HG03558 (cell line): ENCODE results near the gene CMIP.

ENCODE experiments used
- ATAC-seq: cut with Tn5 transposase; IDR thresholded peaks from one replicate; pipeline ENCODE4 v1.9.1; 2021; ENCODE audit warnings: moderate number of reproducible peaks; ENCODE audit not compliant: unreplicated experiment; ENCODE audit errors: extremely low read depth

Gene CMIP

DNA sequence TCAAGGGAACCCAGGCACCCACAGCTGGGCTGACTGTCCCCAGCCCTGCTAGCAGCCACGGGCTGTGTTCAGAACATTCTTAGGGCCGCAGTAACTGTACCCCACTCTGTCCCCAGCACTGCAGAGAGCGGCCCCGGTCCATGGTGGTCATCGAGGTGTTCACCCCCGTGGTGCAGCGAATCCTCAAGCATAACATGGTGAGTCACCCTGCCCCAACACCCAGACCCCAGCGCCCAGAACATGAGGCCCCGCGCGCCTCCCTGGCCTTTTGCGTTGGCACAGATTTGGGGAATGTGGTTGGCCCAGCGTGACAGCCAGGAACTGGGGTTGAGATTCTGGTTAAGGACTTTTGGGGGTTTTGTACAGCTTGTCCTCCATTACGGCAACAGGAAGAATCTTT is 219.5 kb downstream of the CMIP start:
- ATAC-seq, result no peak

DNA sequence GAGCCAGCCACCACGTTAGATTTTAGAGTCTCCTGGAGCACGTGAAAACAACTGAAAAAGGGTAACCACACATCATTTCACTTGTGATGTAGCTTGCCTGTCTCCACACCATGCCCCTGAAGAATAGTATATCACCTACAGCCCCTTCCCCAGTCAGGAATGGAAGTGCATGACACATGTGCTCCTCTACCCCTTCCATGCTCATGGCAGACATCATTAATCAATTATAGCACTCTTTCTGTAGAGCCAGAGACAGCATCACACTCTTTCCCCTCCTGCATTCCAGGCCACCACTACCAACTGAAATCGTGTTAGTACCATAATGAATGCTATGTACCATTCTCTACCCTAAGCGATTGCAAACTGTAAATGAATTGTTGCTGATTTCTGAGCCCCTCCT is 221.0 kb downstream of the CMIP start:
- ATAC-seq, result no peak

DNA sequence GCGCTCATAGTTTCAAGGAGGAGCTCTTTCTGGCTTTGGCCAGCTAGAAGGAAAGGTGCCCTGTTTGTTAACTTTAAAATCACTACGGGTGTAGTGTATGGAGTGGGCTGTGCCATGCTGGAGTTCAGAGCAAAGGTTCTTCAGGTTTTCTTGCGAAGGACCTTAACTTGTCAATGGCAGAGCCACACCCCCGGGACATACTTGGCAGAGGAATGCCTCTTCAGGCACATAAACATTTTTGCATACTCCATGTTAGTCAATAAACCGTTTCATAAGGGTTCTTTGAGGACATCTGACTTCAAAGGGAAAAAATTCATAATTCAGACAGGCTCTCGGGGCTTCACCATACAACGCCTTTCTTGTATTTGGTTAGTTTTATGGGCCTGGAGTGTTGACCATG is 221.5 kb downstream of the CMIP start:
- no peak for ATAC-seq

DNA sequence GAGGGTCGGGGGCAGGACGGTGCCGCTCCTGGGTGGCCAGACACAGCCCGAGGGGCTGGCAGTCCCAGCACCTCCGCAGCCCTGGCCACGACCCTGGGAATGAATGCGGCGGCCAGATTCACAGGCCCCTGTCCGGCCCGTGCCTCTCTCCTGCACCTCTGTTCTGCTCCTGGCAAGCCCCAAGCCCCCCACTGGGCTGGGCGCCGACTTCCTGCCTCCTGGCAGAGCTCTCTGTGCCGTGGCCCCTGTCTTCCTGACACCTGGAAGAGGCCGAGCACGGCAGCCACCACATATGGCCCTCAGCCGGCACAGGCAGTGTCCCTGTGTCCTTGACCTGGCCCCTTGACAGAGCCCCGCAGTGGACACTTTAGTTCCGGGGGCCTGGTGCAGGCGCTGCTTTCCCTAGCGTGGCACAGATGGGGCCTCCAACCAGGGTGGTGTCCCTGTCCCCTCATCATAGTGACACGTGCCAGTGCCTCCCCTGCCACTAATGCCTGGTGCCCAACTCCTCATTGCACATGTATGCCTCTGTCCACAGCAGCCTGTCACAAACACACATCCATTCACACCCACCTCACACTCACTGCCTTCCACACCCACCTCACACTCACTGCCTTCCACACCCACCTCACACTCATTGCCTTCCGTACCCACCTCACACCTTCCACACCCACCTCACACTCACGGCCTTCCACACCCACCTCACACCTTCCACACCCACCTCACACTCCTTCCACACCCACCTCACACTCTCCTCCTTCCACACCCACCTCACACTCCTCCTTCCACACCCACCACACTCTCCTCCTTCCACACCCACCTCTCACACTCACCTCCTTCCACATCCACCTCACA is 223.9 kb downstream of the CMIP start:
- no peak for ATAC-seq

DNA sequence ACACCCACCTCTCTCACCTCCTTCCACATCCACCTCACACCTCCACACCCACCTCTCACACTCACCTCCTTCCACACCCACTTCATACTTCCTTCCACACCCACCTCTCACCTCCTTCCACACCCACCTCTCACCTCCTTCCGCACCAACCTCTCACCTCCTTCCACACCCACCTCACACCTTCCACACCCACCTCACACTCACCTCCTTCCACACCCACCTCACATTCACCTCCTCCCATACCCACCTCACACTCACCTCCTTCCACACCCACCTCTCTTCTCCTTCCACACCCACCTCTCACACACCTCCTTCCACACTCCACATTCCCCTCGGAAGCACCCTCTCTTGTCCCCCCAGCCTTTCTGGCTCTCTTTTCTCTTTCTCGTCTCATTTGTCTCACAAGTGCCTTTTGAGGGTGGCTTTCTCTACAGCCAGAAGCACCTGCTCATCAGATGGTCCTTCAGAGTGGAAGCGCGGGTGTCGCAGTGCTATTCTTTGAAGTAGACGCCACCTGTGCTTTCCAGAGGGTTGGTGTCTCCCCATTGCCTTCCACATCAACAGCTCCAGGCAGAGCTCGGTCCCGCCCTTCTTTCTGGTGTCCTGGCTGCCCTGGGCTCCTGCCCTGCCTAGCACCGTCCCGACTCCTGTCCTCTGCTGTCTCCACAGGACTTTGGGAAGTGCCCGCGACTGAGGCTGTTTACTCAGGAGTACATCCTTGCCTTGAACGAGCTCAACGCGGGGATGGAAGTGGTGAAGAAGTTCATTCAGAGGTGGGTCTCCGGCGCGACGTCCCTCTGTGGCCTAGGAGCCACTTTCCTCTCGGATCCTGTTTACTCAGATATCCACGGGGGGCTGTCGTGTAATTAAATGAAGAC is 225.1 kb downstream of the CMIP start:
- ATAC-seq, result no peak

DNA sequence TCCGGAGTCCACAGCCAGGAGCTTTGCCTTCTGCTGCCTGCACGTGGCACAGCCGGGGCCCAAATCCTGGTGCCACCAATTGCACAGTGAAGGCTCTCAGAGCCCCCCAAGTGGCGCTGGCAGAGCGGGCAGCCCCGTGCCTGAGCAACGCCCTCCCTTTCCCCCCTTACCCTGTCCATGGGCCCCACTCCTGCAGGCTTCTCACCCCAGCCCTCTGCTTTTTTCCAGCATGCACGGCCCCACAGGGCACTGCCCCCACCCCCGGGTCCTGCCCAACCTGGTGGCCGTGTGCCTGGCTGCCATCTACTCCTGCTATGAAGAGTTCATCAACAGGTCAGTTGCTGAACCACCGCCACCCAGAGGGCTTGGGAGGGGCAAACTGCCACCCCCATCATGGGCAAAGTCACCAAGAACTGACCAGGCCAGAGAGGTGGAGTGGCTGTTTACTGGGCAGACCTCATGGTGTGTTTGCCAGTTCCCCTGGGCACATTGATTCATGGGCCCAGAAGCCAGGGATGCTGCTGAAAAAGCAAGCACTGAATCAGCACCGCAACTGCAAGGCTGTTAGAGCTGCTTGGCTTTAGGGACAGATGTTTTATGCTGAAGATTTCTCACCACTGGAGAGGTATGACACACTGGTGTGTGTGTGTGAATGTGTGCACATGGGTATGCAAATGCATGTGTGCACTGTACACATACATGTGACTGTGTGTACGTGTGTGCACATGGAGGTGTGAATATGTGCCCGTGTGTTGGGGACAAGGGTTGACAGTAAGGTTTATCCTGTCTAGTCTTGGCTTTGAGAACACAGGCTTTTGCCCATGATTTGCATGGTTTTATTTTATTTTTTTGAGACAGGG is 227.4 kb downstream of the CMIP start:
- ATAC-seq, result no peak

DNA sequence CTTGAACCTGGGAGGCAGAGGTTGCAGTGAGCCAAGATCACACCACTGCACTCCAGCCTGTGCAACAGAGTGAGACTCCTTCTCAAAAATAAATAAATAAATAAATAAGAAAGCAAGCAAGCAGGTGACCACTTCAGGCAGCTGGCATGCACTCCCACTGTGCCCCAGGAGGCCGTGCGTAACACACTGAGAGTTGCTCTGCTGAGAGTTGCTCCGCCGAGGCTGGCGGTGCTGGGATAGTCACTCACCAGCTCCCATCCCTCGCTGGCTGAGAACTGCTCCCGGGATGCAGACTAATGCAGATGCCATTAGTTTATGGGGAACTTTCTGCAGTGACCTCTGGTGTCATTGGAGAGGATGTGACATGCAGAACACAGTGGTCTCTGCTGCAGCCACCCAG is 228.8 kb downstream of the CMIP start:
- ATAC-seq, result no peak

DNA sequence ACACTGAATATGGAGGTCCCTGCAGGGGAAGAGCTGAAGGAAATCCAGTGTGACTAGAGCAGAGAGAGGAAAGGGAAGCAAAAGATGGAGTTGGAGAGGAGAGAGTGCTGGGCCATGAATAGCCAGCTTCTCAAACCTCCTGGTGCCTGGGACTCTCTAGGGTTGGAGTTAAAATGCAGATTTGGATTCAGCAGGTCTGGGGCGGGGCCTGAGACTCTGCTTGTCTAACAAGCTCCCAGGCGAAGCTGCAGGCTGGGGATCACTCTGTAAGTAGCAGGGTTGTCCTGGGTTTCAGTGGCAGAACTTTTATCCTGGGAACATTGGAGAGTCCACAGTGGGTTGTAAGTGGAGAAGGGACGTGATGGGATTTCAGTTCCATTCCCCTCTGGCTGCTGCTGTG is 231.1 kb downstream of the CMIP start:
- no peak for ATAC-seq

DNA sequence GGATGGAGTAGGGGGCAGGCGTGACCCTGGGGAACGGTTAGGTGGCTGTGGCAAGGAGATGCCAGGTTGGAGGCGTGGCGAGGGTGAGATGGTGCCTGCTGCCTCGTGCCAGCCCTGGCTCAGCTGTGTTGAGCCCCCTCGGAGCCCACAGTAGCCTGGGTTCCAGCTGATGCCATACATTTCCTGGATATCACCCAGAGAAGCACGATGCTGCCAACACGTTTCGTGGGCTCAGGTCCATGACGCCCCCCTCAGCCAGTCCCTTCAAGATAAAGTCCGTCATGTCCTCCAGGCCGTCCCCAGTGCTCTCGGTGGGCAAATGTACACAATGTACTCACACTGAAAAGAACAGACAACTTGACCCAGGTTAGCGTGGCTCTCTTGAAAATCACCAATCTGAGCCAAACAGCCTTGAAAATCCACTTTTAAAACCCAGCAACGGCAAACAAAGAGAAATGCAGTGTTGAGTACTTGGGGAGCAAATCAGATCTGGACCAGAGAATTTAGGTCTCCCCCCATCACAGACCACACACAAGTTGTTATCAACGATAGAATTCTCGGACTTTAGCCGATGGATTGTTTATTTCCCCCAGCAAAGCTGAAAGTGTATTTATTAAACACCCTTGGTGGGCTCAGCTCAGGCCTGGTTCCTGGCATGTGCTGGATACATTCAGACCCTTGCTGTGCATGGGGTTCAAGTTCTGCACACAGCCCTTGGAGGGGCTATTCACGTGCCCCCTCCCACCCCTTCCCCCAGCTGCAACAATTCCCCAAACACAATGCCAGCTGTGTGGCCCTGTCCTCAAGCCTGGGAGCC is 231.7 kb downstream of the CMIP start:
- no peak for ATAC-seq

DNA sequence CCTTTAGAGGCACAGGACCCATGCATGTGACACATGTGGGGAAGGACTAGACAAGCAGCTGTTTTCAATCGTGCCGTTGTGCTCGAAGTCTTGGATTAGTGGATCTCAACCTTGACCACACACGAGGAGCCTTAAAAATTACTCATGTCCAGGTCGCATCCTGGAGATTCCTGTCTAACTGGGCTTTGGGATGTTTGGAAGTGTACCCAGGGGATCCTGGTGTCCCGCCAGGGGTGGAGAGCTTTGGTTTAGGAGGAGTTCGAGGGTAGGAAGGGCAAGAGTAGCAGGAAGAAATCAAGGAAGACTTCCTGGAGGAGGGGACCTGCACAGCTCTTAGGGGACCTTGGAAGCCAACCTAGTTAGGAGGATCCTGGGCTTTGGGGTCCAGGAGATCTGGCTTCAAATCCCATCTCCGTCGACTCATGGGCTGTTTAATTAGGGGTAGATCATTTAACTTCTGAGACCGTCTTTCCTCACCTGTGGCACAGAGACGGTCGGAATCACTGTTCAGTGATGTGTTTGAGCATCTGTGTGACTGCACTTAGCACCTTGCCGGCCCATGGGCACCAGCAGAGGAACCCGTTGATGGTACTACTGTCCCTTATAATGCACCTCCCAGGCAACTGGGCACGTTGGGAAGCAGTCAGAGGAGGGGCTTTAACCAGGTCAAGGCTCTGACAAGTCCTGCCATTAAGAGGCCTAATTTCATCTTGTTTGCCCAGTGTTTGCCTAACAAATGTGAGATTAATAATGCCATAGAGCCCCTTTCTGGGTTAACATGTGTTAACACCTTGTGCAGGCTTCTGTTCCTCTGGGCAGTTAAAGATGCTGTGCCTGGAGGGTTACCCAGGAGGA is 232.5 kb downstream of the CMIP start:
- no peak for ATAC-seq

DNA sequence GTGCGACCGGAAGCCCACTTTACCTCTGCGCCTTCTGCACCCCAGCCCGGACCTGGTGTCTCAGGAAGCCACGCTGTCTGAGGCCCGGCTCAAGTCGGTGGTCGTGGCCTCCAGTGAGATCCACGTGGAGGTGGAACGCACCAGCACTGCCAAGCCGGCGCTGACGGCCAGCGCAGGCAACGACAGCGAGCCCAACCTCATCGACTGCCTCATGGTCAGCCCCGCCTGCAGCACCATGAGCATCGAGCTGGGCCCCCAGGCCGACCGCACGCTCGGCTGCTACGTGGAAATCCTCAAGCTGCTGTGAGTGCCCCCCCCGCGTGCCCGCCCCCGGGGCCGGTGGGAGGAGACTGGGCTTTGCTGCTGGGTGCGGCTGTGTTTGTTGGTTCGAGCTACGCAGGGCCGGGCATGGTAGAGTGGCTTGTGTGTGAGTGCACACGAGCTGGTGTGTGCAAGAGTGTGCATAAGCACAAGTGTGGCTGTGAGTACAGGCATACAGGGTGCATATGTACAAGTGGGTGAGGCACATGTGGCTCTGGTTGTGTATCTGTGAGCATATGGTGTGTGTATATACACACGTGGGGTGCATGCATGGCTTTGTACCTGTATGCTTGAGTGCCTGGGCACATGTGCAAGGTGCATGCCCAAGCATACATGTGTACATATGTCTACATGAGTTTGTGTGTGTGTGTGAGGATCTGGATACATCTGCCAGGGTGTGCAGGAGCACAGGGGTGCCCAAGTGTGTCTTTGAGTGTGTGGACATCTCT is 233.9 kb downstream of the CMIP start:
- ATAC-seq, result no peak

DNA sequence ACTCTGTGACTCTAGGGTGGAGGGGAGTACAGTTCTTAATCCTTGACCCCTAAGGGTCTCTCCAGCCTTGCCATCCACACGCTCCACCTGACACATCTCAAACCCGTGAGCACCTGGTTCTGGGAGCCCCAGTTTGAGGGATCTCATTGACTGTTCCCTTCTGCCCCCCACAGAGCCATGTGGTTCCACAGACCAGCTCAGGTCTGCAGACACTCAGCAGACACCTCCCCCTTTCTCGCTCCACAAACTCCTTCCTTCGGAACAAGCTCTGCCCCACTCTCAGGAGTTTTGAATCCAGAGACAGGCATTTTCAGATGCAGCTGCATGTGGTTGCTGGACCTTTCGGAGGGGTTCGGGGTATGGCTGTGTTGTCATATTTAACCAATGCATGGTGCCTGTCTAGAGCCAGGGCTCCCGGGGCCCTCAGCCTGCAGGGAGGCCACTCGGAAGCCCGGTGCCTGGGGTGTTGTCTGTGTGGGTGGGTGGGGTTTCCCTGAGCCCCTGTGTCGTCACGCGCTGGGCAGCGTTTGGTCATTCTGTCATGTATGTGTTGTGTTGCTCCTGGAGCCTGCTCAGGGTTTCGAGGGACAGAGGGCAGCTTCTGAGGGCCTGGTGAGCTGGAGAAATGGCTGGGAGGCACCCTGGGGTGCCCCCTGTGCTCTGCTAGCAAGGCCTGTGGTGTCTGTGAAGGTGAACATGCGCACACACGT is 235.3 kb downstream of the CMIP start:
- no peak for ATAC-seq

DNA sequence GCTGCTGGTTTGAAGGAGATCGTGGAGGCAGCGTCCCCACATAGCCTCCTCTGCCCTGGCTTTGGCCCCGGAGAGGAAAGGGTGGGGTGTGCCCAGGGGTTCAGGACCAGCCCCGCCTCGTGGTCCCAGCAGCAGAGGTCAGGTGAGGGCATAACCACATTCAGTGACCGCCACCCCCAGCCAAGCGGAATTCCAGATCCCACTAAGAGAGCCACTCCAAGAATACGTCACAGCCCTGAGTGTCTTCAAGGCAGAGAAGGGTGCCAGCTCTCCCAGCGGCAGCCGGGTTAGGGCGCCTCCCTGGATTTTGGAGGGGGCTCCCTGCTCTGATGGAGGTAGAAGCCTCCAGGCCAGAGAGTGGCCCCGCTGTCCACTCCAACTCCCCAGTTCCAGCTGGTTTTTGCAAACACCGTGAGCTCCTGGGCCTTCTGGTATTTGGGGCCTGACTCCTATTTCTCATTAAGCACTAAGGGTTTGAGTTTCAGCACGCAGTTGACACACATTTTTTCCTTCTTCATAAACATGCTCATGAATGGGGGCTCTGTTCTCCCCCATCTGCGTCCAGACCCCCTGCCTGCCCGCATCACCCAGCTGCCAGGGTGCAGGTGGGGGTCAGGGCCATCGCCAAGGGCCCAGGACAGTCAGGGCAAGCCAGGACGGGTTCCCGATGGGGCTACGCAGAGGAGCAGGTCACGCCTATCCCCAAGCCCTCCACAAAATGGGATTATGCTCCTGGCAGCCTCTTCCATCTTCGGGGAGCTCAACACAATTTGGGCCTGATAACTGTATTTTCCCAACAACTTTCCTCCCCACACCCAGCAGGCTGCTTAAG is 236.1 kb downstream of the CMIP start:
- no peak for ATAC-seq

DNA sequence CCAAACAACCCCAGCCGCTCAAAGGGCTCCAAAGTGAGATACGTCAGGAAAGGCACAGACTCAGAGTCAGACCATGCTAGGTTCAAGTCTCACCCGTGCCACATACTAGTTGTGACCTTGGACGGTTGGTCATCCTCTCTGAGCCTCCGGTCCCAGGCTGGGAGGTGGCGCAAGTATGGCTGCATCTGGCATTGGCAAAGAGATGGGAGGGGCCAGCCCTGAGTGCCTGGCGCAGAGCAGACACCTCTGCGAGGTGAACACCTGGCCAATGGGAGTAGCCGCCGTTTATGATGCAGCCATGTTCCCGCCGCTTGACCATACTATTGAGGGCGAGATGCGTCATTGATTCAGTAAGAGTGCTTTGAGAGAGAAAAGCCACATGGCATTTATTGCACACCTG is 236.7 kb downstream of the CMIP start:
- no peak for ATAC-seq

DNA sequence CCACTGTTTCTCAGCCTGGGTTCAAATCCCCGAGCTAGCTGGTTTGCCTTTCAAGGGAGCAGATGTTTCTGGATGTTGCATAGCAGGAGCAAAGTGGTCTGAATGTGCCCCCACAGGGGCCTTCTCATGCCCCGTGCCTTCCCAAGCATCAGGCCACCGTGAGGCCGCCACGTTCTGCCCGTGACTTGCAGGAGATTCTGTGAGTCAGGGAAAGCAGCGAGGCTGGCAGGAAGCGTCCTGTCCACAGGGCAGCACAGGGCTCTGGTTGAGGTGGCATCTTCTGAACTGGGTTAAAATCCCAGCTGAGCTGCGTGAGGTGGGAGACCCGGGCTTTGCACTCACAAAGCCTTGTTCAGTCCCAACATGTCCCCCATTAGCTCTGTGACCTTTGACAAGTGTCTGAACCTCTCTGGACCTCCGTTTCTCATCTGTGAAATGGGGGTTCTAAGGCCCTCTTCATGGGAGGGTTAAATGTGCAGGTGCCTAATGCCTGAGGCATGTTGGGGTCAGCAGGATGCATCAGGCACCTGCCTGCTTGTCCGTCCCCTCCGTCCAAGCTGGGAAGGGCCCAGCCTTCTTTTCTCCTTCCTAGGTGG is 239.7 kb downstream of the CMIP start:
- no peak for ATAC-seq

DNA sequence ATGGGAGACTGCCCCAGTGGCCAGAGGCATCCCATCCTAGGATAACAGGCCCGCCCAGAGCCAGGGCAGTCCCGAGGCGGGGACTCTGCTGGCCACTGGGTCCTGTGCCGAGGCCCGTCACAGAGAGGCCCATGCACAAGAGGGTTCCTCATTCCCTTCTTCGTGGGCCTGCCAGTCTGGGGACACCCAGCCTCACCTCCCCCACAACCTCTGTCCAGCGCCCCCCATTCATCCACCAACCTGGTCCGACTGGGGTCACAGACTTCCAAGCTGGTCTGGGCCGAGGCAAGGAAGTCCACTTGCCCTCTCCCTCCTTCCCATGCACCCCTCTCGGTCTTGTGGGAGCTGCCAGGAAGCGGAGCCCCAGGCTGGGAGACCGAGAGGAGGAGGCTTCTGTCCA is 240.3 kb downstream of the CMIP start:
- ATAC-seq, result no peak
